Rectal smooth muscle tissue (tissue), 1 donor: ENCODE data around the gene ZNF26.
A peak's percentile ranks its signal among the peaks of the same experiment; 100 is the strongest.
"Not testable (repeated sequence)": the region's sequence is repeated elsewhere in the genome, so short reads cannot be mapped to it uniquely, and the experiment has no call there.

ENCODE experiments used
- H3K27ac ChIP-seq: one replicate; pipeline ENCODE4 v1.7.0; 2013; ENCODE audit warnings: low read depth, low read length, inconsistent platforms
- H3K27me3 ChIP-seq: one replicate; pipeline ENCODE4 v1.7.0; 2013; ENCODE audit warnings: low read length; ENCODE audit not compliant: control insufficient read depth, insufficient read depth
- H3K36me3 ChIP-seq: one replicate; pipeline ENCODE4 v1.7.0; 2013; ENCODE audit warnings: low read length; ENCODE audit not compliant: control insufficient read depth, insufficient read depth
- H3K4me1 ChIP-seq: one replicate; pipeline ENCODE4 v1.7.0; 2013; ENCODE audit warnings: low read length; ENCODE audit not compliant: control insufficient read depth, insufficient read depth
- H3K4me3 ChIP-seq: one replicate; pipeline ENCODE4 v1.7.0; 2013; ENCODE audit warnings: low read length
- H3K9ac ChIP-seq: one replicate; pipeline ENCODE4 v1.7.0; 2013; ENCODE audit warnings: low read length

The ZNF26 gene

GRCh38 chr12:132965796-132966195 is 20.4 kb upstream of the ZNF26 start:
- Histone ChIP-seq H3K27ac (no peak overlapping the region), H3K9ac (no peak overlapping the region), H3K36me3 (no peaks in the 10 kb centered on the region), H3K4me3 (no peak overlapping the region), H3K27me3 (no peaks in the 10 kb centered on the region), H3K4me1 (no peaks in the 10 kb centered on the region)

- no peak overlapping the region for H3K4me3 ChIP-seq
- H3K27ac ChIP-seq: no peak overlapping the region
- no peaks in the 10 kb centered on the region for H3K4me1 ChIP-seq
- H3K27me3 ChIP-seq: no peaks in the 10 kb centered on the region
- H3K36me3 ChIP-seq: no peaks in the 10 kb centered on the region
- H3K9ac ChIP-seq: no peak overlapping the region
Measured at GRCh38 chr12:132966676-132967415, 19.3 kb upstream of the ZNF26 start.

GRCh38 chr12:132967736-132968135 is 18.4 kb upstream of the ZNF26 start:
- no peak overlapping the region for H3K9ac ChIP-seq
- no peaks in the 10 kb centered on the region for H3K4me1 ChIP-seq
- H3K4me3 ChIP-seq: no peak overlapping the region
- no peak overlapping the region for H3K27ac ChIP-seq
- H3K36me3 ChIP-seq: no peaks in the 10 kb centered on the region
- no peaks in the 10 kb centered on the region for H3K27me3 ChIP-seq

- Histone ChIP-seq H3K9ac (no peak overlapping the region), H3K4me1 (no peaks in the 10 kb centered on the region), H3K36me3 (no peaks in the 10 kb centered on the region), H3K27me3 (no peaks in the 10 kb centered on the region), H3K4me3 (no peak overlapping the region), H3K27ac (no peak overlapping the region)
Measured at GRCh38 chr12:132972374-132972773, 13.8 kb upstream of the ZNF26 start.

- not testable (repeated sequence) for H3K27me3 ChIP-seq, H3K36me3 ChIP-seq, H3K9ac ChIP-seq, H3K4me1 ChIP-seq, H3K4me3 ChIP-seq, H3K27ac ChIP-seq
Measured at GRCh38 chr12:132976870-132977269, 9.3 kb upstream of the ZNF26 start.

GRCh38 chr12:132986885-132987225 is 688 bp downstream of the ZNF26 start:
- peak overlapping the region; percentile 99 for H3K4me3 ChIP-seq
- H3K36me3 ChIP-seq: peaks cover 3% of the 10 kb centered on the region
- H3K27me3 ChIP-seq: no peaks in the 10 kb centered on the region
- H3K27ac ChIP-seq: peak overlapping the region; percentile 76
- no peaks in the 10 kb centered on the region for H3K4me1 ChIP-seq
- H3K9ac ChIP-seq: peak overlapping the region; percentile 77

GRCh38 chr12:132998741-132999140 is 12.6 kb downstream of the ZNF26 start:
- no peaks in the 10 kb centered on the region for H3K27me3 ChIP-seq
- no peak overlapping the region for H3K4me3 ChIP-seq
- no peaks in the 10 kb centered on the region for H3K4me1 ChIP-seq
- H3K36me3 ChIP-seq: peaks cover 9% of the 10 kb centered on the region
- H3K27ac ChIP-seq: no peak overlapping the region
- no peak overlapping the region for H3K9ac ChIP-seq

- peak overlapping the region; percentile 39 for H3K4me3 ChIP-seq
- no peaks in the 10 kb centered on the region for H3K4me1 ChIP-seq
- peaks cover 54% of the 10 kb centered on the region for H3K36me3 ChIP-seq
- no peak overlapping the region for H3K9ac ChIP-seq
- H3K27me3 ChIP-seq: no peaks in the 10 kb centered on the region
- no peak overlapping the region for H3K27ac ChIP-seq
Measured at GRCh38 chr12:133010657-133011297, 24.6 kb downstream of the ZNF26 start.

GRCh38 chr12:133023566-133023965 is 37.4 kb downstream of the ZNF26 start:
- Histone ChIP-seq H3K36me3 (no peaks in the 10 kb centered on the region), H3K27ac (no peak overlapping the region), H3K9ac (no peak overlapping the region), H3K4me1 (no peaks in the 10 kb centered on the region), H3K4me3 (no peak overlapping the region), H3K27me3 (no peaks in the 10 kb centered on the region)

GRCh38 chr12:133026996-133027395 is 40.8 kb downstream of the ZNF26 start:
- no peaks in the 10 kb centered on the region for H3K27me3 ChIP-seq
- H3K9ac ChIP-seq: no peak overlapping the region
- H3K4me1 ChIP-seq: no peaks in the 10 kb centered on the region
- no peak overlapping the region for H3K4me3 ChIP-seq
- no peaks in the 10 kb centered on the region for H3K36me3 ChIP-seq
- no peak overlapping the region for H3K27ac ChIP-seq

- Histone ChIP-seq H3K27me3 (no peaks in the 10 kb centered on the region), H3K36me3 (peaks cover 18% of the 10 kb centered on the region), H3K9ac (peak within 1 kb of the TSS; percentile 73), H3K27ac (peak within 1 kb of the TSS; percentile 92), H3K4me1 (no peaks in the 10 kb centered on the region), H3K4me3 (peak within 1 kb of the TSS; percentile 80)
Measured at GRCh38 chr12:133037207-133038005, 51.2 kb downstream of the ZNF26 start, which contains the start of gene ZNF84. ZNF84 (plus strand) TSS chr12:133037509; CDS start chr12:133041468, 3,959 bp downstream.

- Histone ChIP-seq H3K9ac (no peak overlapping the region), H3K27ac (peak overlapping the region; percentile 92), H3K36me3 (peaks cover 24% of the 10 kb centered on the region), H3K4me3 (peak overlapping the region; percentile 80), H3K4me1 (no peaks in the 10 kb centered on the region), H3K27me3 (no peaks in the 10 kb centered on the region)
Measured at GRCh38 chr12:133038118-133038709, 52.0 kb downstream of the ZNF26 start.
